Glutamatergic neuron (in vitro differentiated cells): Measurements from ENCODE around the gene FAM81B. TPM values are rescaled to one million over a fixed set of nuclear protein-coding genes. Genes with fewer than 3 reads are reported as not detected.

Experiments
- DNase-seq: peaks from one replicate; pipeline ENCODE4 v3.0.0; 2022
- H3K27ac Mint-ChIP-seq: one replicate; pipeline ENCODE4 v1.8.0; 2020; ENCODE audit warnings: mild to moderate bottlenecking, mixed read lengths, inconsistent platforms; ENCODE audit not compliant: unreplicated experiment
- H3K27me3 Mint-ChIP-seq: one replicate; pipeline ENCODE4 v1.8.0; 2020; ENCODE audit warnings: mild to moderate bottlenecking, moderate library complexity, mixed read lengths, inconsistent platforms; ENCODE audit not compliant: unreplicated experiment
- H3K36me3 Mint-ChIP-seq: one replicate; pipeline ENCODE4 v1.8.0; 2020; ENCODE audit warnings: mild to moderate bottlenecking, mixed read lengths, inconsistent platforms; ENCODE audit not compliant: unreplicated experiment
- H3K4me1 Mint-ChIP-seq: one replicate; pipeline ENCODE4 v1.8.0; 2020; ENCODE audit warnings: mild to moderate bottlenecking, low read depth, mixed read lengths, inconsistent platforms; ENCODE audit not compliant: unreplicated experiment
- H3K4me3 Mint-ChIP-seq: one replicate; pipeline ENCODE4 v1.8.0; 2020; ENCODE audit warnings: mild to moderate bottlenecking, mixed read lengths, inconsistent platforms; ENCODE audit not compliant: unreplicated experiment
- H3K9me3 Mint-ChIP-seq: one replicate; pipeline ENCODE4 v1.8.0; 2020; ENCODE audit warnings: mild to moderate bottlenecking, moderate library complexity, mixed read lengths, inconsistent platforms; ENCODE audit not compliant: unreplicated experiment
- CTCF ChIP-seq: fragments of 200-600 bp; sonication (generic); IDR thresholded peaks from one replicate; pipeline ENCODE4 v1.5.0; 2021; ENCODE audit not compliant: partially characterized antibody, unreplicated experiment
- total RNA-seq: library from RNA; stranded (reverse); fragmentation: NEBNext Ultra II Directional; extraction: Animal tissue kit (Norgen Biotek cat#: 25700); gene quantifications from one replicate; pipeline ENCODE4 v1.2.1, GENCODE V29; 2021; ENCODE audit not compliant: unreplicated experiment

FAM81B gene
- total RNA-seq, 1 donor from 2014 or later = not detected

DNA sequence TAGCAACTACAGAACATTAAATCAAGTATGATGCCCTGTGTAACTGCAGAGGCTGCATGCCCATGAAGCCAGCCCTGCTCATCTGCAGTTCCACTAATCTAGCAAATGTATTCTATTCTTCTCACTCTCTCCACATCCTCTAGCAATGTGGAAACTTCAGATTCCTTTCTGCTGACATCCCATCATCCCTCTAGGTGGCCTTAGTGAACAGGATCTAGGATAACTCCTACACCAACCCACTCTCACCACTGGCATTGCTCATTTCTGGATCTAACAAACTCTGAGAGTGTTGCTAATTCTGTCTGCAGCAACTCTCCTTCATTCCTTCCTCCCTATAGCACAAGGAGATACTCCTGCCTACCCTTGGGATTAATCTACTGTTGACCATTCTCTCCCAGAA is 80.8 kb downstream of the FAM81B start:
- H3K36me3 Mint-ChIP-seq = peaks cover 5% of the 10 kb centered on the region
- H3K27me3 Mint-ChIP-seq = peaks cover 1% of the 10 kb centered on the region
- no peak for DNase-seq
- H3K9me3 Mint-ChIP-seq = peaks cover 2% of the 10 kb centered on the region
- no peaks in the 10 kb centered on the region for H3K4me1 Mint-ChIP-seq
- H3K4me3 Mint-ChIP-seq = no peak overlapping the region
- no peak overlapping the region for H3K27ac Mint-ChIP-seq
- no peak for TF ChIP-seq CTCF

- H3K9me3 Mint-ChIP-seq = peaks cover 11% of the 10 kb centered on the region
- H3K4me1 Mint-ChIP-seq = no peaks in the 10 kb centered on the region
- TF ChIP-seq CTCF = no peak
- no peak overlapping the region for H3K4me3 Mint-ChIP-seq
- DNase-seq = no peak
- no peak overlapping the region for H3K27ac Mint-ChIP-seq
- H3K36me3 Mint-ChIP-seq = peaks cover 40% of the 10 kb centered on the region
- H3K27me3 Mint-ChIP-seq = no peaks in the 10 kb centered on the region
Observed at GRCh38 chr5:95484421-95484820, 93.3 kb downstream of the FAM81B start.

DNA sequence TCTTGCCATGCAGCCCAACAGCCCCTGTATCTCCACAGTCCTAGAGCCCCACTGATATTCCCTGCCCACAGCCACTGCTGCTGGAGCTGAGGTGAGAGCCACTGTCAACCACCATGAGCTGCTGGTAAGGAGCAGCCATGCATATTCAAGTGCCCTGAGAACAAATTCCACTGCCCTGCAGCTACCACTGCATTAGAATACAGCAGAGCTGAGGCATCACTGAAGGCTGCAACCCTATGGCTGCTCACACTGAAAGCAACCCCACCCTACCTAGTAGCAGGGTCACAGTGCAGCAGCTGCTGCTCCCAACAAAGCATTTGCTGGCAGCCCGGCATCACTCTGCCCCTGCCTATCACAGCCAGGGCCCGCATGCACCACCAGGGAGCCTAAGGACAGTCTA is 95.0 kb downstream of the FAM81B start:
- Mint-ChIP-seq H3K4me1 (no peaks in the 10 kb centered on the region), H3K27ac (no peak overlapping the region), H3K4me3 (no peak overlapping the region), H3K9me3 (peaks cover 11% of the 10 kb centered on the region), H3K36me3 (peaks cover 33% of the 10 kb centered on the region), H3K27me3 (no peaks in the 10 kb centered on the region)
- no peak for DNase-seq
- no peak for TF ChIP-seq CTCF

GRCh38 chr5:95487880-95488279 is 96.7 kb downstream of the FAM81B start:
- no peaks in the 10 kb centered on the region for H3K4me1 Mint-ChIP-seq
- H3K36me3 Mint-ChIP-seq = peaks cover 29% of the 10 kb centered on the region
- no peak overlapping the region for H3K4me3 Mint-ChIP-seq
- H3K27ac Mint-ChIP-seq = no peak overlapping the region
- TF ChIP-seq CTCF = no peak
- H3K27me3 Mint-ChIP-seq = no peaks in the 10 kb centered on the region
- no peak for DNase-seq
- H3K9me3 Mint-ChIP-seq = peaks cover 11% of the 10 kb centered on the region

Other genes with a start within 250 kb of the FAM81B start
- 1.7 TPM for gene MCTP1, start 106.3 kb upstream of the FAM81B start, total RNA-seq
- 163 TPM for gene SKIC3, start 163.6 kb downstream of the FAM81B start, total RNA-seq
- gene ARSK, start 163.7 kb downstream of the FAM81B start, total RNA-seq = 5.5 TPM
- gene GPR150, start 228.7 kb downstream of the FAM81B start, total RNA-seq = not detected